NCI-H1105 (cell line): ENCODE results near the gene COL1A1.

Experiments used
- DNase-seq: peaks from one replicate; lab custom pipeline; 2025; lab: John Stamatoyannopoulos, UW

The COL1A1 gene

GRCh38 chr17:50199803-50200456, 1.5 kb downstream of the COL1A1 start:
- peak; percentile 74 for DNase-seq

- no peak for DNase-seq
Observed at GRCh38 chr17:50199211-50199802, 2.1 kb downstream of the COL1A1 start.

GRCh38 chr17:50198026-50198669, 3.3 kb downstream of the COL1A1 start:
- peak; percentile 6 for DNase-seq

- no peak for DNase-seq
Observed at GRCh38 chr17:50196826-50197225, 4.6 kb downstream of the COL1A1 start.

GRCh38 chr17:50196036-50196435, 5.4 kb downstream of the COL1A1 start:
- DNase-seq, result no peak

GRCh38 chr17:50194934-50195865, 6.2 kb downstream of the COL1A1 start:
- no peak for DNase-seq

- DNase-seq, result no peak
Observed at GRCh38 chr17:50194140-50194933, 7.1 kb downstream of the COL1A1 start.

- no peak for DNase-seq
Observed at GRCh38 chr17:50192618-50193291, 8.7 kb downstream of the COL1A1 start.

GRCh38 chr17:50192144-50192617, 9.2 kb downstream of the COL1A1 start:
- no peak for DNase-seq

- DNase-seq, result no peak
Observed at GRCh38 chr17:50191359-50192143, 9.9 kb downstream of the COL1A1 start.

- no peak for DNase-seq
Observed at GRCh38 chr17:50190603-50191358, 10.7 kb downstream of the COL1A1 start.

- no peak for DNase-seq
Observed at GRCh38 chr17:50190293-50190602, 11.2 kb downstream of the COL1A1 start.

- DNase-seq, result no peak
Observed at GRCh38 chr17:50189550-50190292, 11.7 kb downstream of the COL1A1 start.

- no peak for DNase-seq
Observed at GRCh38 chr17:50188921-50189549, 12.4 kb downstream of the COL1A1 start.

- DNase-seq, result no peak
Observed at GRCh38 chr17:50188531-50188920, 12.9 kb downstream of the COL1A1 start.

- DNase-seq, result no peak
Observed at GRCh38 chr17:50187751-50188530, 13.5 kb downstream of the COL1A1 start.

- DNase-seq, result no peak
Observed at GRCh38 chr17:50187394-50187725, 14.1 kb downstream of the COL1A1 start.
